GM21367 (cell line): Measurements from ENCODE around the gene MTHFD2.

Experiments
- ATAC-seq: cut with Tn5 transposase; IDR thresholded peaks from one replicate; pipeline ENCODE4 v1.9.1; 2021; ENCODE audit not compliant: unreplicated experiment

The MTHFD2 gene

DNA sequence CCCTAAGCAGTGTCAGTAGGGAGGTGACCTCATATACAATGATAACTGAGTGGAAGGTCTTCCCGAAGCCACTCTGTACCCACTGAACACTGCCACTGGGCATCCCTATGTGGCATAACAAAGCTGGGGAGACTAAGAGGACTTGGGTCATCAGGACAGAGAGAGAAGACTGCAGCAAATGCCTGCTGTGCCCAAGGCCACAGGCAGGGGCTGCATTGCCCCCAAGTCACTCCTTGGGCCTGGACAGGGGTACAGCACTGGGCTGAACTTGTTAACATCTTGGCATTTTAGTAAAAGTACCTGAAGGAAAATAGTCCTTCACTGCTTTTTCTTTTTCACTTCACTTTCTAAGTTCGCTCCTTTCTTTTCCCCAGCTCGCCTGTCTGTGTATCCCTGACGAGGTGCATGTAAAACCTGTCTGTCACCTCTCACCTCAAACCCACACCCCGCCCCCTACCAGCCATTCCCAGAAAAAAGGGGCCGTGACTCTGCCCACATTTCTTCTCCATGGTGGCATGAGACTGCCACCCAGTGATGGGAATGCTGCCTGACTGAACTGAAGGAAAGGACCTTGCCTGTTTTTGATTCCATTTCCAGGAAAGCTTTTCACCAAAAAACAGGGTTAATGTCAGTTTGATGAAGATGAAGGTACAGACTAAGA is 62.9 kb downstream of the MTHFD2 start:
- no peak for ATAC-seq

DNA sequence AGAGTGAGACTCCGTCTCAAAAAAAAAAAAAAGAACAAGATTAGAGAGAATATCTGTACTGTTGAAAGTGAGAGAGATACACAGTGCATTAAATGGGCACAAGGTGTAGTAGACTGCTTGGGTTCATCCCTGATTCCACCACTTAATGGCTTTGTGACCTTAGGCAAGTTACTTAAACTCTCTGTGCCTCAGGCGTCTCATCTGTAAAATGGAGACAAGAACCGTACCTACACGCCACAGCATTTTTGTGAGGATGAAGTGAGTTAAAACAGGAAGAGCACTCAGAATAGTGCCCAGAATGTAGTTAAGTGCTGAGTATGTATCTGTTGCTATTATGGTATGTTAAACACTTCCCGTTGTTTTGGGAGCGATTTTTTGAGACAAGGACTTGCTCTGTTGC is 64.3 kb downstream of the MTHFD2 start:
- no peak for ATAC-seq

DNA sequence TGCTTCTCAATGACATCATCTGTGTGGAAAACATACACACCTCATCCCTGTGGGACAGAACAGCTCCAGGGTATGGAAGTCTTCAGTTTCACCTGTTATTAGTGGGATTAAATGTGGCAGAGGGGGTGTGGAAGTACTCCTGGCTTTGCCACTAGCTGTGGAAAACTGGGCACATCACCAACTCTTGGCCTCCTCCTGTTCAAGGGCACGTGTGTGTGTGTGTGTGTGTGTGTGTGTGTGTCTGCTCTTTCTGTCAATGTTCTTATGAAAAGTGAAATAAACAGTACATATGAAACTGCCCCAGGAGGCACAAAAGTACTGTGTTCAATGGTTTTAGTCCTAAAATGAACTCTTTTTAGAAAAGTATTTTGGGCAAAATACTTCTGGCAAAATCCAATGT is 65.9 kb downstream of the MTHFD2 start:
- ATAC-seq: no peak

DNA sequence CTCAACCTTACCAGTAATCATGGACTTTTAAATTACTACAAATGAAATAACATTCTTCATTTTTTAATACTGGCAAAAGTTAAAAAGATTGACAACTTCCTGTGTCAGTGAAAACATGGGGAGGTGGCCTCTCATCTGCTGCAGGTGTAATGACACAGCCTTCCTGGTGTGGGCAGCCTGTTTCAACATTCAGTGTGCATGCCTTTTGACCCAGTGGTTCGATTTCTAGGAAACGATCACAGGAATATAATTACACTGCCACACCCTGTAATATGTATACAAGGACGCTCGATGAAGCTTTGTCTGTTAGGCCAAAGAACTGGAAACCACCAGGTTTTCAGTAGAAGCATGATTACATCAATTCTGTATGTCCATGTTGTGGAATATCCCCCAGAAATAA is 68.7 kb downstream of the MTHFD2 start:
- no peak for ATAC-seq
